Skin epidermis (tissue), 12 donors: ENCODE results near the gene PLCG2.
A peak's percentile ranks its signal among the peaks of the same experiment; 100 is the strongest.

Source experiments
- H3K27ac ChIP-seq, 21 experiments: fragments of 200-600 bp; sonication (generic) in 11 of 21; one replicate each; pipeline ENCODE4 v1.5.0; 2020; ENCODE audit warnings: mild to moderate bottlenecking in 3 of 21, inconsistent platforms in 2 of 21, moderate library complexity in 2 of 21
- H3K4me3 ChIP-seq, 7 experiments: fragments of 200-600 bp; sonication (generic) in 2 of 7; one replicate each; pipeline ENCODE4 v1.5.0; 2020; ENCODE audit warnings: inconsistent platforms in 2 of 7, mild to moderate bottlenecking in 2 of 7, moderate library complexity in 1 of 7

PLCG2 gene

DNA sequence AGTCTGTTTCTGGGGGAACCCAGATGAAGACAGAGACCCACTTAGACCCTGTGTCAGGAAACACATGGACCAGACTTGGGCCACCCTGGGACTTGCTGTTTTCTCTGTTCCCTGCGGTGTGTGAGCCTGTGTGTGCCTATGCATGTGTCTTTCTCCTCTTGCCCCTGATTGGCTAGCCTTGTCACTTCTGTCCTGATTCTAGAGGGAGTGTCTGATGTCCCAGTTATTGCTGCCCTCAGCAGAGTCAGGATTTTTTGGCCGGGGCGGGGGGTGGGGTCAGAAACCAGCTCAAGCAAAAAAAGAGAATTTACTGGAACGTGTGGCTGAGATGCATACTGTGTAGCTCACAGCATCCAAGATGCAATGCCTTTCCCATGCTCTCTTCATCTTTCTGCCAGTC is 30.5 kb downstream of the PLCG2 start:
- no peak overlapping the region for H3K4me3 ChIP-seq
- peak overlapping the region in 3 of 21 experiments; percentile 3 to 57 (median 43) for H3K27ac ChIP-seq

DNA sequence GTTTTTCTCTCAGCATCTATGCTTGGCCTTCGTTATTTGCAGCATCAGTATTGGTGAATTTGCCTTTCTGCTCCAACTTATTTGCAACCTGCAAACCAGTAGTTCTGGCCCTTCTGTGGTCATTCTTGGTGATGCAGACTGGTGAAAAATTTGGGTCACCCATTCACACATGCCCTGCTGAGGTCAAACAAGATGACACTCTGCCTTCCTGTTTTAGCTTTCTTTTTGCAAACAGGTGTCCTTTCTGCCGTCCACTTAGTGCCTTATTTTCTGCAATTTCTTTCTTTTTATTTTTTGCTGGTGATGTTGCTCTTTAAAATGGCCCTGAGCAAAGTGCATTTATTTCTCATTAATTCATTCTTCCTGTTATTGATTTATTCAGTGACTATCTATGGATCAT is 31.3 kb downstream of the PLCG2 start:
- Histone ChIP-seq H3K4me3 (no peak overlapping the region), H3K27ac (peak overlapping the region in 1 of 21 experiments; percentile 57)

DNA sequence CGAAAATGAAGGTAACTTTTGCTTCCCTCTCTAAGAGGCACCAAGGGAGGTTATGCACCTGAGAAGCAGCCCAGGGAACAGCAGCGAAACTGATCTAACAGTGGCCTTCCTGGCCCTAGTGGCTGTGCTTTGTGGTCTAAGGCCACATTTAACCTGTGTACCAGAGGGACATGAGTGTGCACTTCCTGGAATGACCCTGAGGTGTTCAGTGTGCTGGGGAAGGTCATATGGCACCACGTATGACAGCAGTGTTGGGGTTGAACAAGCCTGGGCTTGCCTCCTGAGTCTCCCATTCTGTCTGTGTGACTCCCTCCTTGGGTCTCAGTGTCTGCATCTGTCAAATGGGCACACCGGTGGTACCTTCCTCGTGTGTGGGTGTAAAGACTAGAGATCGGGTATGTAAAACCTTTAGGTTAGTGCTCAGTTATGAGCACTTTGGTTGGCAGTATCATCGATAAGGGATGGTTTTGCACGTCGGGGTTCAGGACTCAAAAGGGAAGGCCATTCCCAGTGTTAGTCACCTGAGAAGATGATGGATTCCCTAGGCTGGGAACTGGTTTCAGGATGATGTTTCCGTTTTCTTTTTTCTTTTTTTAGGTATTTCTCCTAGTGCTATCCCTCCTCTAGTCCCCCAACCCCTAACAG is 31.9 kb downstream of the PLCG2 start:
- H3K4me3 ChIP-seq, result no peak overlapping the region

DNA sequence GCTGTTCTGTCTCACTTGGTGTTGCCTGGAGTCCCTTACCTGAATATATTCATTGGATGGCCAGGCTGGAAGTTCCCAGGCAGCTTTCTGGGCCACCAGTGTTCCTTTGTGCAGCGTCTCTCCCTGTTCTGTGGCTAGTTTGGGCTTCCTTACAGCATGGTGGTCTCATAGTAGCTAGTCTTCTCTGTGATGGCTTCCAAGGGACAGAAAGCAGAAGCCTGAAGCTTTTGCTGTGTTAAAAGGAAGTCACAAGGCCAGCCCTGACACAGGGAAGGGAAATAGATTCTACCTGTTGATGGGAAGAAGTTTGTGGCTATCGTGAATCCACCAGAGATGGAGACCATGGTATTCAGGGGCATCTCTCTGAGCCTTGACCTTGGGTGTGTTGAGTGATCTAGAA is 34.6 kb downstream of the PLCG2 start:
- peak overlapping the region in 1 of 21 experiments; percentile 11 for H3K27ac ChIP-seq

More for the DNA sequence above, 31.9 kb downstream of the PLCG2 start:
- H3K27ac ChIP-seq, result peak overlapping the region in 2 of 21 experiments; percentile 16 to 18

DNA sequence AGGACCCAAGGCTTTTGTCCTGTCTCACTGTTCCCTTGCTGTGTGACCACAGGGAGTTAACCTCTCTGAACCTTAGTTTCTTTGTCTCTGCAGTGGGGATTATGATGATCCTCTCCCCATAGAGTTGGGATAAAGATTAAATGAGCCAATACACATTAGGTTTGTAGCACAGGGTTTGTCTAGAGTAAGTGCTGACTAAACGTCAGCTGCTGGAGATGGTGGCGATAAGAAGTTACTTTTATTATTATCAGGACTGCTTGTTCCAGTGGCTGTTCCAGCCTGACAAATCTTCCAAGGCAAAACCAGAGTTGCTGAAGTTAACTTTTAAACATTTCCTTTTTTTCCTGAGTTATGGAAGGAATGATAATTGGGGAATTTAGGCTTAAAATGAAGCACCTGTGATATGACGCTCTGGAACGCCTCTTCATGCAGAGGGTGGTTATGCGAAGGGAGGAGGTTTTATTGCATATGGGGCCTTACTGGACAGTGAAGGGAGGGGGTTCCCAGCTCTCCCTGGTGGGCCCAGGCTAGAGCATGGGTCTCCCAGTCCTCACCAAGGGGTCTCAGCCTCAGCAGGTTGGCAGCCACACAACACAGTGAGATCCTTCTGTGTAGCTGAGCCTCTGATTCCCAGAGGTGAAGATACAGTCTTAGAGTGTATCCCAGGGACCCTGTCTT is 35.8 kb downstream of the PLCG2 start:
- Histone ChIP-seq H3K4me3 (no peak overlapping the region), H3K27ac (no peak overlapping the region)

More for the DNA sequence above, 34.6 kb downstream of the PLCG2 start:
- no peak overlapping the region for H3K4me3 ChIP-seq

DNA sequence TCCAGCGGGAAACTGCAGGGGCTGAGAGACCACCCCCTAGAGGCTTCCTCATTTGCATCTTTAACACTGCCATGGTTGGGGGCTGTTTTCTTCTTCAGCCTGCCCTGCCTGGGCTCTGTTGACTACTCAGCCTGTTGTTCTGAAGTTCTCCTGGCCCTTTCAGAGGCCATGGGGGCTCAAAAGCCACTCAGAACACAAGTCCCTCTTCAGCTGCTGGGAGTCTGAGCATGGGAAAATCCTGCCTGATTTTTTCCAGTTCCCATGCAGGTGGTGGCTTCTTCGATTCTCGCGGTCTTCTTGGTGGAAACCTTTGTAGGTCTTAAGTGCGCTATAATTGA is 36.3 kb downstream of the PLCG2 start:
- Histone ChIP-seq H3K4me3 (no peak overlapping the region), H3K27ac (no peak overlapping the region)

DNA sequence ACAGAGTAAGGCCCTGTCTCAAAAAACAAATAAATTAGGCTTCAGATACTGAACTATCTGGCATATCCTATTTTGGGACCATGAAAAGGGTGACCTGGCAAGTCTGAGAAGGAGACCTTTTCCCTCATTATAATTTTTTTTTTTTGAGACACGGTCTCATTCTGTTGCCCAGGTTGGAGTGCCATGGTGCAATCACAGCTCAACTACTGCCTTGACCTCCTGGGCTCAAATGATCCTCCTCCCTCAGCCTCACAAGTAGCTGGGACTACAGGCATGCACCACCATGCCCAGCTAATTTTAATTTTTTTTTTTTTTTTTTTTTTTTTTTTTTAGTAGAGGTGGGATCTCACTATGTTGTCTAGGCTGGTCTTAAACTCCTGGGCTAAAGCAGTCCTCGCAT is 37.3 kb downstream of the PLCG2 start:
- no peak overlapping the region for H3K4me3 ChIP-seq
- H3K27ac ChIP-seq, result peak overlapping the region in 1 of 21 experiments; percentile 23

DNA sequence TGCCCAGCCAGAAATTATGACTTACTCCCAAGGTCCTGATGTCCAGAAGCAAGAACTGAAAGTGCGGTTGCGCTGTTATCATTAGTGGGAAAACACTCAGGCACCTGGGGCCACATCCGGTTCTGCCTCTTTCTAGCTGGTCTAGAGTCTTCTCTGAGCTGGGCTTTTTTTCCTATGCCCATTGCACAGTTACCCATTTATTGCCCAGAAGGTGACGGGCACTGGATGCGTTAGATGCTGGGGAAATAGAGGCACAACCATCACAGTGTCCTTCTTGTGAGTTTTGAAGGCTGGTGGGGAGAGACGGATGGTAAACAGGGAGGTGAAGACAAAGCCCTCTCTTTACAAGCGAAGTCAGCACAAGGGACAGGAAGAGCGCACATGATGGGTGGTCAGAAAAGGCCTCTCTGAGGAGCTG is 37.7 kb downstream of the PLCG2 start:
- Histone ChIP-seq H3K4me3 (no peak overlapping the region), H3K27ac (peak overlapping the region in 3 of 21 experiments; percentile 21 to 76 (median 32))

DNA sequence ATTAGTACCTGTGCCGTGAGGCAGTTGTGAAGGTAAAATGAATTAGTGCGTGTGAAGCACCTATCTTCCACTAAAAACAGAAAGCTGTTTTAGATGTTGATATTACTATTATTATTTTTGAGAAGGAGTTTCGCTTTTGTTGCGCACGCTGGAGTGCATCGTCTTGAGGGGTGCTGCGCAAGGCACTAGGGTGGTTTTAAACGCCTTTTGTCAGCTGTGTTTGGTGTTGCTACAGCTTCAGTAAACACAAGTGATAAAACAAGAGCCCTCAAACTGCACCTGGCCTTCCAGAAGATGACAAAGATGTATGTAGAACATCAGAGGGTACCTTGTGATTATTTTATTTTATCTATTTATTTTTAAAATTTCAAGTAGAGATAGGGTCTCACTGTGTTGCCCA is 38.2 kb downstream of the PLCG2 start:
- H3K27ac ChIP-seq, result peak overlapping the region in 5 of 21 experiments; percentile 10 to 76 (median 32)
- no peak overlapping the region for H3K4me3 ChIP-seq

DNA sequence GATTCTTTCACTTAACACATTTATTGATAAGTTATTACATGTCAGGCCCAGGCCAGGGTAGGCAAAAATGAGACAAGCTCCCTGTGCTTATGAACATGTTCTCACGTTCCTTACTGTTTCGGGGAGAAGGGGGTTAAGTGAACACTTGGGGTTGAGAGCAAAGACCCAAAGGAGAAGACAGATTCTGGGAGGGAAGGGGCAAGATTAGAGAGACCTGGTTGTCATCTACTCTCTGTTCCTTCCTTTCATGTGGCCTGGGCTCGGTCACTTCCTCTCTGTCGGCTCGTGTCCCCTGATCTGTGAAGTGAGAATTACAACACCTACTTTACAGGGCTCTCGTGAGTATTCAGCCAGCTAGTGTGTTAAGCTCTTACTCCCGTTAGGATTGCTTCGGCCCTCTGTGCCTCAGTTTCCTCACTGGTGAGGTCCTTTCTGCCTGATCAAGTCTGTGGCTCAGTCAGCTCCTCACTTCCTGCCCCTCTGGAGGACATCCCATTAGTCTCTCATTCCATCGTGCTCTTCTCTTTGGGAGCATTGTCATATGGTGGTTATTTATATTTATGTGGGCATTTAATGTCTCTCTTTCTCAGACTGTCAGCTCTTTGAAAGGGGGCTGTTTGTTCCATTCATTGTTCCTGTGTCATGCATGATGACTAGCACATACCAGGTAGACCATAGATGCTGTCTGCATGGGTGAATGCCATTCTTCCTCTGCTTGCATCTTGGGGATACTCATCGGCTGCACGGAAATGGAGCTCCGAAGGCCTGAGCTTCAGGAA is 38.9 kb downstream of the PLCG2 start:
- Histone ChIP-seq H3K27ac (peak overlapping the region in 6 of 21 experiments; percentile 10 to 76 (median 32)), H3K4me3 (no peak overlapping the region)

DNA sequence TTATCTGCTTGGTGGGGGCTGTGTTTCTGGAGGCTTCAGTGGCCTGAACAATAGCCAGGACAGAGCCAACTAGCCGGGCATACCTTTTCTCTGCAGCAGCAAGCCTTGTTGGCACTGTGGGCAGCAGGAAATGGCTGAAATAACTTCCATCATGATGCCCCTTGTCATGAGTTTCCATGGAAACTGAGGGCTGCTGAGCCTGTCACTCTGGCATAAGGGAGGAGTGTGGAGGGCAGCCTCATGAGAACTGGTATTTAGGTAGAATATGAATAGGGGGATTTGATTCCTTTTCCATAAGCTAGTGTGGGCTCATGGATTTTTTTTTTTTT is 39.4 kb downstream of the PLCG2 start:
- Histone ChIP-seq H3K27ac (peak overlapping the region in 6 of 21 experiments; percentile 9 to 76 (median 32)), H3K4me3 (no peak overlapping the region)

DNA sequence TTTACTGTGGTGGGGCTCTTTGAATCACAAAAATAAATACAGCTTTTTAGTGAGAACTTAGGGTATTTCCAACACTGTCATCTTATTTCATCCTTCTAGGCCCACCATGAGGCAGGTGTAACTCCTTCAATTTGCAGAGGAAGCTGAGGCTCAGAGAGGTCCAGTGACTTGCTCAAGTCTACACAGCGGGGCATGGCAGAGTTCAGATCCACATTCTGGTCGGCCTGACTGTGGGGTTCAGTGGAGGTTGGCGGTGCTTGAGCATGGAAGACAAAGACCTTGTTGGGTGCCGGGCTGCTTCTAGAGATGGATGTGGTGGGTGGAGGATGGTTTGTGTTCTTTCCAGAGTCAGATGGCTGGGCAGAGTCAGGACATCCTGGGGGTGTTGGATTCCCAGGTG is 39.8 kb downstream of the PLCG2 start:
- peak overlapping the region in 1 of 21 experiments; percentile 14 for H3K27ac ChIP-seq
- no peak overlapping the region for H3K4me3 ChIP-seq

DNA sequence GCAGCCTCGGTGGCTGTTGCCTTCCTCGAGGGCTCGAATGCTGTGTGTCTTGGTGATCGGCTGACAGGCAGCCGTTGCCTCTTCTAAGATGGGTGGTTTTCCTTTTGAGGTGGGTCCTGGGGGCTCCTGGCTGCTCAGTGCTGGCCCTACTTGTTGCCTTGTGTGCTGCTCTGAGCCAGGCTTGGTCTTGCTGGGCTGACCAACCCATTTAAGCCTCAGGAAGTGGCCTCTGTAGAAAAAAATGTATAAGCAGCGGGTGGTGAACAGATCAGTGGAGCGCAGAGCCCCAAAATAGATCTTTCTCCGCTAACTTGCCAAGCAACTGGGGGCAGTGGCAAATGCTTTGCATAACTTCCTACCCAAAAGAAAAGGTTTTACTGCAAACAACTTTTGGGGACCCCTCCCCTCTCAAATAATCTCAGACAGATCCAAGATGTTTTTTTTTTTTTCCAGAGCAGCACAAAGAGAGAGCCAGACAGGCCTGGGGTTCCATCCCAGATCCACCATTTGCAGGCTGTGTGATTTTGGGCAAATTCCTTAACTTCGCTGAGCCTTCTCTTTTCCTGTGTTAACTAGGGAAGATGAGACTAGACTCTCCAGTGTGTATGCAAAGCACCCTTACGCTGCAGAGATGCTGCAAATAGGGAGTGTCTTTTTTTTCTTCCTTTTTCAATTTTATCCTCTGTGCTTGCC is 42.5 kb downstream of the PLCG2 start:
- peak overlapping the region in 4 of 21 experiments; percentile 5 to 78 (median 56) for H3K27ac ChIP-seq
- no peak overlapping the region for H3K4me3 ChIP-seq

DNA sequence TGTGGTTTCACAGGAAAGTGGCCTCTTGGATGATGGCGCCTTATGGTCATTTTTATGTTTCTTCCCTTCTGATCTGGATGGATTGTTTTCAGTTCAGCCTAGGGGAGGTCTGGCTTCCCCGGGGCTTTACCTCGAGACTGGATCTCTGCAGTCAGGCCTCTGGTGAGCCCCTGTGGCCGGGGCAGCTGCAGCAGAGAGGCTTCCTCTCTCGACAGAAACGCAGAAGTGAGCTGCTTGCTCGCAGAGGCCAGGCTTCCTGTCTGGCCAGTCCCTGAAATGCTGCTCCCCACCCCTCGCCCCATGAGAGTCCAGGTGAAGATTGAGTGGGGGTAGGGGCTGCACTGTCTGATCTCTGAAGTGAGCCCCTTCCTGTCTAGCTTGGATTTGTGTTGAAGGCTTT is 44.0 kb downstream of the PLCG2 start:
- Histone ChIP-seq H3K27ac (peak overlapping the region in 10 of 21 experiments; percentile 15 to 78 (median 50)), H3K4me3 (no peak overlapping the region)

DNA sequence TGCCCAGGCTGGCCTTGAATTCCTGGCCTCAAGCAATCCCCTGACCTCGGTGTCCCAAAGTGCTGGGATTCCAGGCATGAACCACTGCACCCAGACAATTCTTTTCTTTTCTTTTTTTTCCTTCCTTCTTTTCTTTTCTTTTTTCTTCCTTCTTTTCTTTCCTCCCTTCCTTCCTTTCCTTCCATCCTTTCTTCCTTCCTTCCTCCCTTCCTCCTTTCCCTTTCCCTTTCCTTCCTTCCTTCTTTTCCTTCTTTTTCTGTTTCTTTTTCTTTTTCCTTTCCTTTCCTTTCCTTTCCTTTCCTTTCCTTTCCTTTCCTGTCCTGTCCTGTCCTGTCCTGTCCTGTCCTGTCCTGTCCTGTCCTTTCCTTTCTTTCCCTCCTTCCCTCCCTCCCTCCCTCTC is 44.6 kb downstream of the PLCG2 start:
- Histone ChIP-seq H3K27ac (peak overlapping the region in 6 of 21 experiments; percentile 15 to 78 (median 60)), H3K4me3 (no peak overlapping the region)

DNA sequence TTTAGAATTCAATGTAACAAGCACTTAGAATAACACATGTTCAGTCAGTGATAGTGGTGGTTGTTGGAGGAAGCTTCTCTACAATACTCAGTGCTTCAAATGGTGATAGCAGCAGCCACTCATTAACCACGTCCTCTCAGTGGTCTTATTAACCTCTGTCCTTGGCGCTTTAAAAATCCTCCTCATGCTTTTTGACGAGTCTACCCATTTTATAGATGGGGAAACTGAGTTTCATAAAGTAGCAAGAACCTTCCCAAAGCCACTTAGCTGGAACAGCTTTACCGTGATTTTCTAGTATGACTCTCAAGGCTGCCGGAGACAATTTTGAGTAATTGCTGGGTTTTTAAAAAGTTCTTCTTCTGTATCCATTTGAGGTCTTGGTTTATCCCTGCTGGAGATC is 47.4 kb downstream of the PLCG2 start:
- Histone ChIP-seq H3K27ac (no peak overlapping the region), H3K4me3 (no peak overlapping the region)

DNA sequence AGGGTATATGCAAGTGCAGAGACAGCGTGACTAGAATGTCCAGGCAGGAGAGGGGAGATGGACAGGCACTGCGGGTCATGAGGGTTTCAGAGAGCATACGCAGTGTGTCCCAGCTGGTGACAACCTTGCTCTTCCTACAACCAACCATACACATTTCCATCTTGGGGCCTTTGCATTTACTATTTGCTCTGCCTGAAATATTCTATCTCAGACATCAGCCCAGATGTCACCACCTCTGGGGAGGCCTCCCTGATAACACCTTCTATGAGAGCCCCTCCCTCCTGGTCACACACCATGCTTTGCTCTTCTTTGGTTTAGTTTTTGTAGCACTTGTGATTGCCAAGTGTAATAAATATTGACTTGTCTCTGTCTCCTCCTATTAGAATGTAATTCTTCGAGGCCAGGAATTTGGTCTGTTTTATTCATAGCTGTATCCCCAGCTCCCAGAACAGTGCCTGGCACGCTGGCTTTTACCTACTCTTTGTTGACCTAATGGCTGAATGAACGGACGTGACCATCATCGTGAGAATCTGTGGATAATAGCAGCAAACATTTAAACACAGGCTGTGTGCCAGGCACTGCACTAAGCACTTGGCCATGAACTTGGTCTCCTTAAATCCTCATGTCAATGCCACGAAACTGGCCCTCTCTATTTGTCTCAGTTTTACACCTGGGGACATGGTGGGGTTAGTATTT is 51.9 kb downstream of the PLCG2 start:
- H3K27ac ChIP-seq, result peak overlapping the region in 9 of 21 experiments; percentile 7 to 84 (median 63)
- no peak overlapping the region for H3K4me3 ChIP-seq

DNA sequence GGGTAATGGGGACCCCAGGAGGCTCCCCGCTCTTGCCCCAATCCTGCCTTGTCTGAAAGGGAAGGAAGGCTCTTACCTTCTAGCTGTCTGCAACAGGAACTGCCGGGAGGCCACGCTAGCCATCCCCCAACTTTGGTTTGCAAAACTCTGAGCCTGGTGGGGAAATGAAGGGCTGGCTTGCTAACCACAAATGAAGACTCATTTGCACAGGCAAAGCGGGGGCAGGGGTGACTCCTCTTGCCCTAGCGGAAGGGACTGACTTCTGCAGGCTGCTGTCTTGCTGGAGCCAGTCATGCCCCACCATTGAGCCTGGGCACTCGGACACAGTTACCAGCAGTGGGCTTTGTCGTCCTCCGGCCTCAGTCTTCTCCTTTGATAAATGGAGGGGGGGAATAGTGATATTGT is 52.6 kb downstream of the PLCG2 start:
- Histone ChIP-seq H3K27ac (peak overlapping the region in 11 of 21 experiments; percentile 22 to 84 (median 59)), H3K4me3 (no peak overlapping the region)

DNA sequence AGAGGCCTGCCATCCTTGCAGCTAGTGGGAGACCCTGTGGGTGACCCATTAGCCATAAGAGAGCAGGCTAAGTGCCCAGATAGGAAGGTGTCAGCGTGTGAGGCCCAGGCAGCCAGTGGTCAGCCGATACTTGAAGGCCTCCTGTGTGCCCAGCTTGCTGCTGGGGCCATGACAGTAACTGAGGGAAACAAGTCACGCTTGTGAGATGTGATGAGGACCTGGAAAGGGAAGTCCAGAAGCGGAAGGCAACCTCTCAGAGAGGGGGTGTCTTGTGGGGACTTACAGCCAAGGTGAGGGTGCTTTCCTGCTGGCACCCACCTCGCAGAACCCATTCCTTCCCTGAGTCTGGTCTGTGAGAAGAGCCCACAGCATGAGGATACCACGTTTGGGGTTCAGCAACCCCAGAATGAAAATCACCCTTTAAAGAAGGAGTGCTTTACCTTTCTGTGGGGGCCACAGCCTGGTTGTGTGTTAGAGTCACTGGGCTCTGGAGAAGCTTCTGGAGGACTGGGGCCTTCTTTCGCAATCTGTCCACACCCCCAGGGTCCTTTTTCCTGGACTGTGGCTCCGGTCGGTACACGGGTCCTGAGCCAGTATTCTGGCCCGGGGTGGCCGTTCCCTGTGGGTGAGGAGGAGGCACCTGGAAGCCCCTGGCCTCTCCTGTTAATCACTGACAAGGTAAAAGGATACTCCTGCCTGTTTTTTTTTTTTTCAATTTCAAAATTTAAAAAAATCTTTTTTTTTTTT is 53.9 kb downstream of the PLCG2 start:
- H3K27ac ChIP-seq, result peak overlapping the region in 7 of 21 experiments; percentile 29 to 84 (median 45)
- H3K4me3 ChIP-seq, result no peak overlapping the region
